Gastrocnemius medialis (tissue), 4 donors: ENCODE results near the gene AMACR.

Experiments
- CTCF ChIP-seq, 5 experiments: fragments of 450-650 bp in 3 of 5; fragments of 200-600 bp in 2 of 5; sonication (generic) in 2 of 5; IDR thresholded peaks in 4 of 5; conservative IDR thresholded peaks in 1 of 5; 1 replicate in 4 of 5; 2 replicates in 1 of 5; pipeline ENCODE4 v1.5.1; 2016 to 2019; ENCODE audit warnings: antibody characterized with exemption in 5 of 5, mild to moderate bottlenecking in 3 of 5, moderate library complexity in 3 of 5
- POLR2A ChIP-seq, 2 donors: fragments of 450-650 bp; IDR thresholded peaks; one replicate each; pipeline ENCODE4 v1.6.1; 2017; ENCODE audit warnings: antibody characterized with exemption in 2 of 2, mild to moderate bottlenecking in 2 of 2, moderate library complexity in 2 of 2

GRCh38 chr5:34005681-34006080, 2.2 kb downstream of the AMACR start:
- no peak for TF ChIP-seq CTCF (IDR thresholded peaks at IDR 0.05 in 4 of 5, conservative IDR thresholded peaks at IDR 0.05 in 1 of 5)
- TF ChIP-seq POLR2A (IDR thresholded peaks at IDR 0.05), result no peak
